DND-41 (cell line): ENCODE measurements around the gene ARHGEF4.

ENCODE experiments used
- ATAC-seq: fragments of 200-7000 bp; cut with Tn5 transposase; 3 replicates; pipeline ENCODE4 v1.9.1; 2021; ENCODE audit warnings: low read depth; ENCODE audit not compliant: insufficient read depth
- DNase-seq: peaks from one replicate; pipeline ENCODE4 v3.0.0-alpha.2; 2020
- H2AFZ ChIP-seq: 2 replicates; pipeline ENCODE4 v1.6.0; 2012; ENCODE audit warnings: low read depth, low read length
- H3K27ac ChIP-seq: 2 replicates; pipeline ENCODE4 v1.5.1; 2012; ENCODE audit warnings: low read length, inconsistent platforms
- H3K27me3 ChIP-seq: fragments of 200-600 bp; sonication (generic); 2 replicates; pipeline ENCODE4 v1.6.0; 2012; ENCODE audit warnings: low read length, mild to moderate bottlenecking, inconsistent platforms; ENCODE audit not compliant: insufficient read depth, poor library complexity
- H3K36me3 ChIP-seq: 2 replicates; pipeline ENCODE4 v1.5.1; 2012; ENCODE audit warnings: low read length, inconsistent platforms; ENCODE audit not compliant: insufficient read depth
- H3K4me1 ChIP-seq: 2 replicates; pipeline ENCODE4 v1.5.1; 2012; ENCODE audit warnings: mild to moderate bottlenecking, low read length; ENCODE audit not compliant: insufficient read depth
- H3K4me2 ChIP-seq: 2 replicates; pipeline ENCODE4 v1.6.0; 2012; ENCODE audit warnings: mild to moderate bottlenecking, moderate library complexity, low read length, inconsistent platforms; ENCODE audit not compliant: insufficient read depth
- H3K4me3 ChIP-seq, 2 experiments: fragments of 200-600 bp in 1 of 2; shearing (Covaris generic) in 1 of 2; 2 replicates each; pipeline ENCODE4 v1.5.1; 2012 to 2016; ENCODE audit warnings: inconsistent platforms in 2 of 2, low read length in 2 of 2, mild to moderate bottlenecking in 2 of 2, low read depth in 1 of 2, moderate library complexity in 1 of 2
- H3K79me2 ChIP-seq: 2 replicates; pipeline ENCODE4 v1.6.0; 2012; ENCODE audit warnings: low read length, inconsistent platforms; ENCODE audit not compliant: insufficient read depth
- H3K9ac ChIP-seq: 2 replicates; pipeline ENCODE4 v1.6.0; 2012; ENCODE audit warnings: low read depth, mild to moderate bottlenecking, inconsistent platforms, low read length, moderate library complexity
- H3K9me3 ChIP-seq: 2 replicates; pipeline ENCODE4 v1.5.1; 2012; ENCODE audit warnings: low read length, moderate library complexity, mild to moderate bottlenecking, inconsistent platforms; ENCODE audit not compliant: insufficient read depth, severe bottlenecking
- H4K20me1 ChIP-seq: 2 replicates; pipeline ENCODE4 v1.6.0; 2012; ENCODE audit warnings: low read length; ENCODE audit not compliant: insufficient read depth
- EZH2 ChIP-seq: IDR thresholded peaks from 3 replicates; pipeline ENCODE4 v1.6.1; 2012; ENCODE audit warnings: borderline replicate concordance, low read depth, mild to moderate bottlenecking, moderate library complexity, low read length, inconsistent platforms; ENCODE audit not compliant: severe bottlenecking
- TF ChIP-seq, protein P1 (sequence below): IDR thresholded peaks from 2 replicates; pipeline ENCODE4 v1.5.1; 2012; ENCODE audit warnings: borderline replicate concordance, low read length, moderate library complexity, mild to moderate bottlenecking; ENCODE audit not compliant: poor library complexity, severe bottlenecking; ENCODE audit errors: extremely low read depth

The ARHGEF4 gene

GRCh38 chr2:130834931-130835765 lies 1.6 kb upstream of the ARHGEF4 start:
- ATAC-seq (no peak), DNase-seq (no peak)
- no peak overlapping the region for H3K4me2 ChIP-seq
- no peaks in the 10 kb centered on the region for H3K36me3 ChIP-seq
- TF ChIP-seq, protein P1, sequence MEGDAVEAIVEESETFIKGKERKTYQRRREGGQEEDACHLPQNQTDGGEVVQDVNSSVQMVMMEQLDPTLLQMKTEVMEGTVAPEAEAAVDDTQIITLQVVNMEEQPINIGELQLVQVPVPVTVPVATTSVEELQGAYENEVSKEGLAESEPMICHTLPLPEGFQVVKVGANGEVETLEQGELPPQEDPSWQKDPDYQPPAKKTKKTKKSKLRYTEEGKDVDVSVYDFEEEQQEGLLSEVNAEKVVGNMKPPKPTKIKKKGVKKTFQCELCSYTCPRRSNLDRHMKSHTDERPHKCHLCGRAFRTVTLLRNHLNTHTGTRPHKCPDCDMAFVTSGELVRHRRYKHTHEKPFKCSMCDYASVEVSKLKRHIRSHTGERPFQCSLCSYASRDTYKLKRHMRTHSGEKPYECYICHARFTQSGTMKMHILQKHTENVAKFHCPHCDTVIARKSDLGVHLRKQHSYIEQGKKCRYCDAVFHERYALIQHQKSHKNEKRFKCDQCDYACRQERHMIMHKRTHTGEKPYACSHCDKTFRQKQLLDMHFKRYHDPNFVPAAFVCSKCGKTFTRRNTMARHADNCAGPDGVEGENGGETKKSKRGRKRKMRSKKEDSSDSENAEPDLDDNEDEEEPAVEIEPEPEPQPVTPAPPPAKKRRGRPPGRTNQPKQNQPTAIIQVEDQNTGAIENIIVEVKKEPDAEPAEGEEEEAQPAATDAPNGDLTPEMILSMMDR: no peak
- no peak for TF ChIP-seq EZH2
- no peaks in the 10 kb centered on the region for H3K9me3 ChIP-seq
- H3K27me3 ChIP-seq: peaks cover 4% of the 10 kb centered on the region
- H2AFZ ChIP-seq: no peak overlapping the region
- no peak overlapping the region for H3K27ac ChIP-seq
- no peaks in the 10 kb centered on the region for H3K4me1 ChIP-seq
- H3K9ac ChIP-seq: no peak overlapping the region
- H4K20me1 ChIP-seq: no peaks in the 10 kb centered on the region
- H3K4me3 ChIP-seq: no peak overlapping the region
- H3K79me2 ChIP-seq: no peaks in the 10 kb centered on the region

GRCh38 chr2:130835766-130836015 lies 1.0 kb upstream of the ARHGEF4 start:
- H3K4me1 ChIP-seq: no peaks in the 10 kb centered on the region
- H3K9me3 ChIP-seq: no peaks in the 10 kb centered on the region
- no peak for DNase-seq
- H3K4me3 ChIP-seq: no peak overlapping the region
- H3K9ac ChIP-seq: no peak overlapping the region
- no peaks in the 10 kb centered on the region for H4K20me1 ChIP-seq
- no peak for ATAC-seq
- H3K4me2 ChIP-seq: no peak overlapping the region
- no peaks in the 10 kb centered on the region for H3K79me2 ChIP-seq
- H2AFZ ChIP-seq: no peak overlapping the region
- H3K27ac ChIP-seq: no peak overlapping the region
- TF ChIP-seq, protein P1: no peak
- no peak for TF ChIP-seq EZH2
- H3K27me3 ChIP-seq: peaks cover 4% of the 10 kb centered on the region
- H3K36me3 ChIP-seq: no peaks in the 10 kb centered on the region

DNA sequence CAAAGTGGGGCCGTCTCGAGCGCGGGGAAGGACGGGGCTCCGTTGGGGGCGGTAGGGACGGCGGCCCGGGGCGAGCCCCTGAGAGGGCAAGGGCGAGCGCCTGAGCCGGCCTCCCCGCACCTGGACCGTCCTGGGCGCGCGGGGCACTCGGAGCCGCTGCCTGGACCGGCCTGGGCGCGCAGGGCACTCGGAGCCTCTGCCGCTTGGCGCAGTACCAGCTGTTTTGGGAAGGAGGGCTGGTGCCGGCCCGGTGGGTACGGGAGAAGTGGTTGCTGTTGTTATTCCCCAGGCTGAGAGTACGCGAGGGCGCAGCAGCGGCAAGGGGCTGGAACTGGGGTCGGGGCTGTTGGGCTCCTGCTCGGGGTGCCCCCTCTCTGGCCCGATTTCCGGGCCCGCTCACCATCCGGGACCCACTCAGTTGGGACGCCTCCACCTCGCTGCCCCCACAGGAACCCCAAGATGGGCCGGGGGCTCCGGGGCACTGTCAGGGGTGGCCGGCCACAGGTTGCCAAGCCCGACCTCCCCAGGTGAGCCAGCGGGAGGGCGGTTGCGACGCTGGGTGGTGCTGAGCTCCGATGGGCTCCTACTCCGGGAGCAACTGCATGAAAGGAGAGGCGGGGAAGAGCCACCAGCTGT lies 579 bp downstream of the ARHGEF4 start:
- Histone ChIP-seq H3K9me3 (no peaks in the 10 kb centered on the region), H3K9ac (no peak overlapping the region), H2AFZ (no peak overlapping the region), H3K36me3 (no peaks in the 10 kb centered on the region), H3K79me2 (no peaks in the 10 kb centered on the region), H3K4me3 (no peak overlapping the region), H3K4me2 (no peak overlapping the region), H3K27ac (no peak overlapping the region), H3K27me3 (peaks cover 4% of the 10 kb centered on the region), H4K20me1 (no peaks in the 10 kb centered on the region), H3K4me1 (no peaks in the 10 kb centered on the region)
- DNase-seq: no peak
- ATAC-seq: no peak
- TF ChIP-seq, protein P1: no peak
- no peak for TF ChIP-seq EZH2
